SK-N-SH treated with all-trans-retinoic acid at 6 μM for 48 hours (cell line): ENCODE results near the gene LRRC4C.
A peak's percentile ranks its signal among the peaks of the same experiment; 100 is the strongest.
"Not testable (repeated sequence)": the region's sequence is repeated elsewhere in the genome, so short reads cannot be mapped to it uniquely, and the experiment has no call there.

Experiments
- ATAC-seq: fragments of 200-7000 bp; cut with Tn5 transposase; 3 replicates; pipeline ENCODE4 v1.9.1; 2020; ENCODE audit warnings: mild to moderate bottlenecking, moderate library complexity
- ARNTL ChIP-seq: fragments of 450-650 bp; formaldehyde crosslinking; IDR thresholded peaks from 2 replicates; pipeline ENCODE4 v1.5.0; 2020; ENCODE audit warnings: low read depth, mild to moderate bottlenecking, moderate library complexity, borderline replicate concordance
- BACH2 ChIP-seq: fragments of 250-450 bp; sonication (Bioruptor Pico); IDR thresholded peaks from 2 replicates; pipeline ENCODE4 v1.9.0; 2021; ENCODE audit warnings: mild to moderate bottlenecking, borderline replicate concordance
- CSDC2 ChIP-seq: fragments of 250-450 bp; sonication (Bioruptor Pico); IDR thresholded peaks from 2 replicates; pipeline ENCODE4 v1.5.0; 2020; ENCODE audit warnings: mild to moderate bottlenecking, moderate library complexity
- GLIS3 ChIP-seq: fragments of 250-450 bp; sonication (Bioruptor Pico); IDR thresholded peaks from 2 replicates; pipeline ENCODE4 v1.5.0; 2020; ENCODE audit warnings: mild to moderate bottlenecking, moderate library complexity
- ISL1 ChIP-seq: fragments of 250-450 bp; sonication (Bioruptor Pico); IDR thresholded peaks from 2 replicates; pipeline ENCODE4 v2.1.2; 2022; ENCODE audit warnings: mild to moderate bottlenecking, moderate library complexity
- OSR1 ChIP-seq: fragments of 250-450 bp; sonication (Bioruptor Pico); IDR thresholded peaks from 2 replicates; pipeline ENCODE4 v1.8.0; 2022; ENCODE audit warnings: moderate library complexity, mild to moderate bottlenecking, inconsistent platforms
- PATZ1 ChIP-seq: fragments of 250-450 bp; sonication (Bioruptor Pico); IDR thresholded peaks from 2 replicates; pipeline ENCODE4 v1.8.0; 2020; ENCODE audit warnings: mild to moderate bottlenecking, moderate library complexity, borderline replicate concordance
- PPARA ChIP-seq: fragments of 250-450 bp; sonication (Bioruptor Pico); IDR thresholded peaks from 2 replicates; pipeline ENCODE4 v1.5.0; 2020; ENCODE audit warnings: mild to moderate bottlenecking, borderline replicate concordance
- RARB ChIP-seq: fragments of 250-450 bp; sonication (Bioruptor Pico); IDR thresholded peaks from 2 replicates; pipeline ENCODE4 v1.8.0; 2021; ENCODE audit warnings: mild to moderate bottlenecking, moderate library complexity
- TOX ChIP-seq: fragments of 250-450 bp; sonication (Bioruptor Pico); IDR thresholded peaks from 2 replicates; pipeline ENCODE4 v1.8.0; 2021; ENCODE audit warnings: mild to moderate bottlenecking, moderate library complexity, borderline replicate concordance
- ZC3H10 ChIP-seq: fragments of 250-450 bp; sonication (Bioruptor Pico); IDR thresholded peaks from 2 replicates; pipeline ENCODE4 v1.5.1; 2021; ENCODE audit warnings: mild to moderate bottlenecking, moderate library complexity
- ZNF565 ChIP-seq: fragments of 450-650 bp; formaldehyde crosslinking; conservative IDR thresholded peaks from 2 replicates; pipeline ENCODE4 v1.5.0; 2020; ENCODE audit warnings: low read depth, mild to moderate bottlenecking, moderate library complexity
- ZNF70 ChIP-seq: fragments of 450-650 bp; formaldehyde crosslinking; IDR thresholded peaks from 2 replicates; pipeline ENCODE4 v1.5.0; 2020; ENCODE audit warnings: mild to moderate bottlenecking, moderate library complexity
- ZNF8 ChIP-seq: fragments of 450-650 bp; formaldehyde crosslinking; IDR thresholded peaks from 2 replicates; pipeline ENCODE4 v1.5.0; 2020; ENCODE audit warnings: mild to moderate bottlenecking, moderate library complexity
- TF ChIP-seq, protein P1 (sequence below): fragments of 250-450 bp; sonication (Bioruptor Pico); IDR thresholded peaks from 2 replicates; pipeline ENCODE4 v1.5.0; 2020; ENCODE audit warnings: mild to moderate bottlenecking, moderate library complexity
- TF ChIP-seq, protein P2 (sequence below): fragments of 250-450 bp; sonication (Bioruptor Pico); IDR thresholded peaks from 2 replicates; pipeline ENCODE4 v1.8.0; 2021; ENCODE audit warnings: low read depth, mild to moderate bottlenecking, moderate library complexity, borderline replicate concordance
- TF ChIP-seq, protein P3 (sequence below): fragments of 250-450 bp; sonication (Bioruptor Pico); IDR thresholded peaks from 2 replicates; pipeline ENCODE4 v1.5.1; 2021; ENCODE audit warnings: mild to moderate bottlenecking, moderate library complexity

The LRRC4C gene

DNA sequence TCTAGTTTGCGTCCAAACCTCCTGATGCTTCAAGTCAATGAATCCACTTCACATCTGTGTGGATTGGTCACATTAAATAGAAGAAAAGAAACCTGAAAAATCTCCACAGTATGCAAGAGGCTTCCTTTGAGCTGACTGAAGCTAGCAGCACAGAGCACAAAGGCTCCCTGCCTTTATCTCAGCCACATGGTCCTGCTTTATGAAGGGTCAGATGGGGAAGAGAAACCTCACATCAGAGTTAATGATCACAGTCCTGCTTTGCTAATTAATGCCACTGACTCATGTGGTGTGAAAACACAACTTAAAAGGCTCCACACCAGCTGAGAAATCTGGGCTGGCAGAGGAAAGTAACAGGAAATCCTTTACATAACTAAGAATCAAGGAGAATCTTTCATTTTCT lies 1291.0 kb downstream of the LRRC4C start:
- no peak for TF ChIP-seq GLIS3 (CRISPR knock-in tag)
- ATAC-seq, result no peak

GRCh38 chr11:40167805-40168204 lies 1291.6 kb downstream of the LRRC4C start:
- ATAC-seq, result not testable (repeated sequence)

GRCh38 chr11:40166892-40167291 lies 1292.6 kb downstream of the LRRC4C start:
- TF ChIP-seq ZNF565 (CRISPR knock-in tag) (no peak), ZC3H10 (CRISPR knock-in tag) (no peak), BACH2 (CRISPR knock-in tag) (no peak), CSDC2 (CRISPR knock-in tag) (no peak), ISL1 (CRISPR knock-in tag) (peak; percentile 74), OSR1 (CRISPR knock-in tag) (no peak), RARB (CRISPR knock-in tag) (no peak)
- TF ChIP-seq, all 23 proteins: peak for 1

DNA sequence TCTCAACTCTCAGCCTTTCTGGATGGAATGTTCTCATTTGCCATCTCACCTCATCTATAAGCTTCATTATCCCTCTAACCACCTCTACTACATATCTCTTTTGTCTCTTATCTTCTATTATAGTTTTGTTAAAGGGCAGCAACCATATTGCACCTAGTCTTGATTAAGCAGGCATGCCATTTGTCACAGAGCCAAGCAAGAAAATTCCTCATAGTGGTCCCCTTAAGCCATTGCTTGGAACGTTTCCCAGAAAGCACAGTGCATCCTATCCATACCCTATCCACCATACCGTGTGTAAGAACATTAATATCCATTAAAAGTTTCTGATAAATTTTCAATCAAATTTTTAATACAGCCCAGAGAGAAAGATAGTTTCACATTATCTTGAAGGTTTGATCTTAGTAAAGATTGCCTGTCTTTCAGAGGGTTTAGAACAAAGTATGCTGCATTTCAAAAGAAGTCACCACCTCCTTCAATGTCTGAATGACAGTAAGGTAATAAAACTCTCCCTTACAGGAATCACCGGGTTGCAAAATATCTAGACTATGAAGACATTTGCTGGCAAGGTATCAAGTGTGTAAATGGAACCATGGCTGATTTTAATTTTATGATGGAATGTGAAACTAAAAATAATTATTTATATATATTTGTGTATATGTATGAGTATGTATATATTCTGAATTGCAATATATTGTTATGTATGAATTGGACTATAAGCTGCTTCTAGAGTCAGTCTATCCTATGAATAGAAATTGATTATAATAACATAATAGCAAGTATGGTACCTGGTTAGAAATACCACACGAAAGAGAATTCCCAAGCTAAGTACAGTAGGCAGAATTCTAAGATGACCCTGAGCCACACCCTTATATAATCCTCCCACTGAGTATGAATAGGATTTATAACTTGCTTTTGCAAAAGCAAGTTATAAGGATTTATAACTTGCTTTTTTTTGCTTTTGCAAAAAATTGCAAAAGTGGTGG lies 1296.3 kb downstream of the LRRC4C start:
- no peak for ATAC-seq
- TF ChIP-seq CSDC2 (CRISPR knock-in tag) (no peak), ISL1 (CRISPR knock-in tag) (peak; percentile 34; the same call in 1 of the 2 replicates), RARB (CRISPR knock-in tag) (no peak), ZC3H10 (CRISPR knock-in tag) (no peak)
- TF ChIP-seq, protein P1, sequence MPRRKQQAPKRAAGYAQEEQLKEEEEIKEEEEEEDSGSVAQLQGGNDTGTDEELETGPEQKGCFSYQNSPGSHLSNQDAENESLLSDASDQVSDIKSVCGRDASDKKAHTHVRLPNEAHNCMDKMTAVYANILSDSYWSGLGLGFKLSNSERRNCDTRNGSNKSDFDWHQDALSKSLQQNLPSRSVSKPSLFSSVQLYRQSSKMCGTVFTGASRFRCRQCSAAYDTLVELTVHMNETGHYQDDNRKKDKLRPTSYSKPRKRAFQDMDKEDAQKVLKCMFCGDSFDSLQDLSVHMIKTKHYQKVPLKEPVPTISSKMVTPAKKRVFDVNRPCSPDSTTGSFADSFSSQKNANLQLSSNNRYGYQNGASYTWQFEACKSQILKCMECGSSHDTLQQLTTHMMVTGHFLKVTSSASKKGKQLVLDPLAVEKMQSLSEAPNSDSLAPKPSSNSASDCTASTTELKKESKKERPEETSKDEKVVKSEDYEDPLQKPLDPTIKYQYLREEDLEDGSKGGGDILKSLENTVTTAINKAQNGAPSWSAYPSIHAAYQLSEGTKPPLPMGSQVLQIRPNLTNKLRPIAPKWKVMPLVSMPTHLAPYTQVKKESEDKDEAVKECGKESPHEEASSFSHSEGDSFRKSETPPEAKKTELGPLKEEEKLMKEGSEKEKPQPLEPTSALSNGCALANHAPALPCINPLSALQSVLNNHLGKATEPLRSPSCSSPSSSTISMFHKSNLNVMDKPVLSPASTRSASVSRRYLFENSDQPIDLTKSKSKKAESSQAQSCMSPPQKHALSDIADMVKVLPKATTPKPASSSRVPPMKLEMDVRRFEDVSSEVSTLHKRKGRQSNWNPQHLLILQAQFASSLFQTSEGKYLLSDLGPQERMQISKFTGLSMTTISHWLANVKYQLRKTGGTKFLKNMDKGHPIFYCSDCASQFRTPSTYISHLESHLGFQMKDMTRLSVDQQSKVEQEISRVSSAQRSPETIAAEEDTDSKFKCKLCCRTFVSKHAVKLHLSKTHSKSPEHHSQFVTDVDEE, result no peak

More at GRCh38 chr11:40166892-40167291, 1292.6 kb downstream of the LRRC4C start:
- no peak for ATAC-seq

DNA sequence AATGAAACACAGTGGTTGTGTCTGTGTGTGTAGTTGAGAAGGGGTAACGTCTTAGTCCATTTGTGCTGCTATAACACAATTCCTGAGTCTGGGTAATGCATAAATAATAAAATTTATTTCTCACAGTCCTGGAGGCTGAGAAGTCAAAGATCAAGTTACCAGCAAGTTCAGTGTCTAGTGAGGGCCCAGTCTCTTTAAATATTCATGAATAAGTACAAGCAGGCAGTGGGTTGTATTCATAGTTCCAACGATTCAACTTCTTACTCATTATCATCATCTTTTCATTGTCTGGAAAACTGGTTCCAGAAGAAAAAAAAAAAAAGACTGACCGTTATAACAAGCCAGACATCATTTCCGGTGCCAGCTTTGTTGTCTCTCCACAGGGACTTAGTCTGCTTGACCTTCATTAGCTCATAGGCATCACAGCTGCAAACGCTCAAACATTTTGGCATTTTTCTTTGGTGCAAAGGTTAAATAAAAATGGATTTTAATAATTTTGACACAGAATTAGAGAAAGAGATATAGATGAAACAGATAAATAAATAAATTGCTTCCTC lies 1297.5 kb downstream of the LRRC4C start:
- TF ChIP-seq PATZ1, result no peak
- TF ChIP-seq ZNF70 (CRISPR knock-in tag), result no peak
- TF ChIP-seq ZNF565 (CRISPR knock-in tag), result no peak
- TF ChIP-seq ZNF8 (CRISPR knock-in tag), result no peak
- TF ChIP-seq TOX (CRISPR knock-in tag), result no peak
- no peak for TF ChIP-seq RARB (CRISPR knock-in tag)
- no peak for TF ChIP-seq PPARA
- TF ChIP-seq, protein P1, result no peak
- TF ChIP-seq OSR1 (CRISPR knock-in tag), result no peak
- TF ChIP-seq ARNTL (CRISPR knock-in tag), result no peak
- TF ChIP-seq BACH2 (CRISPR knock-in tag), result no peak
- TF ChIP-seq, protein P2, sequence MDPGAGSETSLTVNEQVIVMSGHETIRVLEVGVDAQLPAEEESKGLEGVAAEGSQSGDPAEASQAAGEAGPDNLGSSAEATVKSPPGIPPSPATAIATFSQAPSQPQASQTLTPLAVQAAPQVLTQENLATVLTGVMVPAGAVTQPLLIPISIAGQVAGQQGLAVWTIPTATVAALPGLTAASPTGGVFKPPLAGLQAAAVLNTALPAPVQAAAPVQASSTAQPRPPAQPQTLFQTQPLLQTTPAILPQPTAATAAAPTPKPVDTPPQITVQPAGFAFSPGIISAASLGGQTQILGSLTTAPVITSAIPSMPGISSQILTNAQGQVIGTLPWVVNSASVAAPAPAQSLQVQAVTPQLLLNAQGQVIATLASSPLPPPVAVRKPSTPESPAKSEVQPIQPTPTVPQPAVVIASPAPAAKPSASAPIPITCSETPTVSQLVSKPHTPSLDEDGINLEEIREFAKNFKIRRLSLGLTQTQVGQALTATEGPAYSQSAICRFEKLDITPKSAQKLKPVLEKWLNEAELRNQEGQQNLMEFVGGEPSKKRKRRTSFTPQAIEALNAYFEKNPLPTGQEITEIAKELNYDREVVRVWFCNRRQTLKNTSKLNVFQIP (CRISPR knock-in tag), result no peak
- TF ChIP-seq, protein P3, sequence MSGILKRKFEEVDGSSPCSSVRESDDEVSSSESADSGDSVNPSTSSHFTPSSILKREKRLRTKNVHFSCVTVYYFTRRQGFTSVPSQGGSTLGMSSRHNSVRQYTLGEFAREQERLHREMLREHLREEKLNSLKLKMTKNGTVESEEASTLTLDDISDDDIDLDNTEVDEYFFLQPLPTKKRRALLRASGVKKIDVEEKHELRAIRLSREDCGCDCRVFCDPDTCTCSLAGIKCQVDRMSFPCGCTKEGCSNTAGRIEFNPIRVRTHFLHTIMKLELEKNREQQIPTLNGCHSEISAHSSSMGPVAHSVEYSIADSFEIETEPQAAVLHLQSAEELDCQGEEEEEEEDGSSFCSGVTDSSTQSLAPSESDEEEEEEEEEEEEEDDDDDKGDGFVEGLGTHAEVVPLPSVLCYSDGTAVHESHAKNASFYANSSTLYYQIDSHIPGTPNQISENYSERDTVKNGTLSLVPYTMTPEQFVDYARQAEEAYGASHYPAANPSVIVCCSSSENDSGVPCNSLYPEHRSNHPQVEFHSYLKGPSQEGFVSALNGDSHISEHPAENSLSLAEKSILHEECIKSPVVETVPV, result no peak
- no peak for ATAC-seq
